ENCODE measurements around the gene PCBD2. TPM values are rescaled to one million over a fixed set of nuclear protein-coding genes. Genes with fewer than 3 reads are reported as not detected.
A peak's percentile ranks its signal among the peaks of the same experiment; 100 is the strongest.
"Not testable (repeated sequence)": the region's sequence is repeated elsewhere in the genome, so short reads cannot be mapped to it uniquely, and the experiment has no call there.

The PCBD2 gene
- total RNA-seq, 1 donor from 2014 or later = 15.9 TPM

DNA sequence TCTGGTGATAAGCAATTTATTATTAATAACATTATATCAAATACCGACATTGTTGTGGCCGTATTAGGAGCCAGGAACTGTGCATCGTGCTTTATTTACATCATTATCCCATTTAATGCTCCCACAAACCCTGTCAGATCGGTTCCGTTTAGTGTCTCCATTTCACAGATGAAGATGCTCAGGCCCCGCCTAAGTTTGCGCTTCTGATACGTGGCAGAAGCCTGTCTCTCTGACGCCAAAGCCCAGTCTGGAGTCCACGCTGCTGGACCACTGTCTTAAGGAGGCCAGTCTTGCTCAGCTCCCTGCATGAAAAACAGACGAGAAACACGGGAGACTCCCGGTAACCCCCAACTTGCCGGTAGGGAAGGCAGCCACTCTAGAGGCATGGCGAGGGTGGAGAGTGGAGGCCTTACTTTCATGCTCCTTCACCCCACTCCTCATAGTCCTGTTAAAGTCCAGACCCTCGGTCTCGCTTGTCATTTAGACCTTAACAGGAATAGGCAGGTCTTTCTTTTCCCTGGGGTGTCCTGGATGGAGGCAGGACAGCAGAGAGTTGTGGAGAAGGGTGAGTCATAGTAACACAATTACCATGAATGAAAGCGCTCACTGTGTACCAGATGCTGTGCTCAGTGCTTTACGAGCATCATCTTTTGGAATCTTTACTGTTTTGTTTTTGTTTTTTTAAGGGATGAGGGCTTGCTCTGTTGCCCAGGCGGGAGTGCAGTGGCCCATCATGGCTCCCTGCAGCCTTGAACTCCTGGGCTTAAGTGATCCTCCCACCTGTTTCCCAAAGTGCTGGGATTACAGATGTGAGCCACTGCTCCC, 29.9 kb upstream of the PCBD2 start:
- TF ChIP-seq, protein P1, sequence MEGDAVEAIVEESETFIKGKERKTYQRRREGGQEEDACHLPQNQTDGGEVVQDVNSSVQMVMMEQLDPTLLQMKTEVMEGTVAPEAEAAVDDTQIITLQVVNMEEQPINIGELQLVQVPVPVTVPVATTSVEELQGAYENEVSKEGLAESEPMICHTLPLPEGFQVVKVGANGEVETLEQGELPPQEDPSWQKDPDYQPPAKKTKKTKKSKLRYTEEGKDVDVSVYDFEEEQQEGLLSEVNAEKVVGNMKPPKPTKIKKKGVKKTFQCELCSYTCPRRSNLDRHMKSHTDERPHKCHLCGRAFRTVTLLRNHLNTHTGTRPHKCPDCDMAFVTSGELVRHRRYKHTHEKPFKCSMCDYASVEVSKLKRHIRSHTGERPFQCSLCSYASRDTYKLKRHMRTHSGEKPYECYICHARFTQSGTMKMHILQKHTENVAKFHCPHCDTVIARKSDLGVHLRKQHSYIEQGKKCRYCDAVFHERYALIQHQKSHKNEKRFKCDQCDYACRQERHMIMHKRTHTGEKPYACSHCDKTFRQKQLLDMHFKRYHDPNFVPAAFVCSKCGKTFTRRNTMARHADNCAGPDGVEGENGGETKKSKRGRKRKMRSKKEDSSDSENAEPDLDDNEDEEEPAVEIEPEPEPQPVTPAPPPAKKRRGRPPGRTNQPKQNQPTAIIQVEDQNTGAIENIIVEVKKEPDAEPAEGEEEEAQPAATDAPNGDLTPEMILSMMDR (IDR thresholded peaks at IDR 0.05; ENCODE audit: unreplicated experiment) = no peak
- H3K4me3 Mint-ChIP-seq = peak overlapping the region; percentile 94
- peaks cover 5% of the 10 kb centered on the region for H3K36me3 Mint-ChIP-seq
- H3K27me3 Mint-ChIP-seq (ENCODE audit: low read depth) = no peaks in the 10 kb centered on the region
- peaks cover 13% of the 10 kb centered on the region for H3K4me1 Mint-ChIP-seq
- DNase-seq (ENCODE audit: low spot score in 2 of 2, unreplicated experiment in 2 of 2) = peak in 1 of 2 experiments; percentile 43
- H3K27ac Mint-ChIP-seq = peak overlapping the region; percentile 97
- H3K9me3 Mint-ChIP-seq = no peaks in the 10 kb centered on the region

DNA sequence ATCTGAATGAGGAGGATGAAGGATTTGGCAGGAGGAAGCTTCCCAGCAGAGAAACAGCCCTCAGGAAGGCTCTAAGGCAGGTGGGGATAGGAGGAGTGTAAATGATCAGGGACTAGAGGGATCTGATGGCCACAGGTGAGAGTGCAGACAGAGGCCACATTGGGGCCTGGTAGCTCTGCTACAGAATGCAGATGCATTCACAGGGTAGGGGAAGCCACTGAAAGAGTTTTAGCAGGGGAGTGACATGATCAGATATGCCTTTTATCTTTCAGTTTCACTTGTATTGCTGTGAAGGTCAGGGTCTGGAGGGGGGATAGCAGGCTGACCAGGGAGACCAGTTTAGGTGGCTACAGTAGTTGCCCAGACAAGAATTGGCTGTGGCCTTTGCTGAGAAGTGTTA, 27.8 kb upstream of the PCBD2 start:
- no peaks in the 10 kb centered on the region for H3K27me3 Mint-ChIP-seq (ENCODE audit: low read depth)
- DNase-seq (ENCODE audit: low spot score in 2 of 2, unreplicated experiment in 2 of 2) = no peak
- no peaks in the 10 kb centered on the region for H3K9me3 Mint-ChIP-seq
- peaks cover 13% of the 10 kb centered on the region for H3K4me1 Mint-ChIP-seq
- H3K36me3 Mint-ChIP-seq = peaks cover 10% of the 10 kb centered on the region
- TF ChIP-seq, protein P1 (IDR thresholded peaks at IDR 0.05; ENCODE audit: unreplicated experiment) = no peak
- H3K4me3 Mint-ChIP-seq = no peak overlapping the region
- no peak overlapping the region for H3K27ac Mint-ChIP-seq

DNA sequence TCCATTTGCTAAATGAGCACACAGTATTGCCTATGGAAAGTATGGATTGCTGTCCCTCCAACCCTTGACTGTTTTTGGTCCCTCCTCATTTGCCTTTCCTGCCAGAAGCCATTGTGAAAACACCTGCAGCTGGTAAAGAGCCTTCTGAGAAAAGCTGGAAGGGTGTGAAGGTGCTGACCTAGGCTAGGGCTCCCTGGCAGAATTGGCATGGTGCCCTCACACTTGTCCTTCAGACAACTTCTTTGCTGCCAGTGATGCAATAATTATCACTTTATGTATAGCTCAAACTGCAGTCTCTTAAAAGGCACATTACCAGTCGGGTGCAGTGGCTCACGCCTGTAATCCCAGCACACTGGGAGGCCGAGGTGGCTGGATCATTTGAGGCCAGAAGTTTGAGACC, 26.5 kb upstream of the PCBD2 start:
- H3K27me3 Mint-ChIP-seq (ENCODE audit: low read depth) = no peaks in the 10 kb centered on the region
- no peak overlapping the region for H3K27ac Mint-ChIP-seq
- H3K9me3 Mint-ChIP-seq = no peaks in the 10 kb centered on the region
- TF ChIP-seq, protein P1 (IDR thresholded peaks at IDR 0.05; ENCODE audit: unreplicated experiment) = no peak
- no peak overlapping the region for H3K4me3 Mint-ChIP-seq
- peaks cover 13% of the 10 kb centered on the region for H3K36me3 Mint-ChIP-seq
- no peak for DNase-seq (ENCODE audit: low spot score in 2 of 2, unreplicated experiment in 2 of 2)
- H3K4me1 Mint-ChIP-seq = peaks cover 12% of the 10 kb centered on the region

DNA sequence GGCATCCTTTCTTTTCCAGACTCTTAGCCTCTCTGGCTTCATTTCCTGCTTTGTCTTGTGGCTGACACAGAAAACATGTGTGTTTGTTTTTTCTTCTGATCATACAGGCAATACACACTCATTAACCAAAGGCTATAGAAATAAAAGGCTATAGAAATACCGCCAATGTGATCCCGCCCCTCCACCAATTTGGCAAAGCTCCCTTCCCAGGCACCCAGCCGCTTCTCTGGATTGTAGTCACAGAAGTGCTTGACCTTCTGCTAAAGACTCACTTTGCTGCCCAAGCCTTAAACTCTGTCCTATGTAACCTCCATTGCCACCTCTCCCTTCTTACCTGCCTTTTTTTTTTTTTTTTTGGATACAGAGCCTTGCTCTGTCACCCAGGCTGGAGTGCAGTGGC, 25.5 kb upstream of the PCBD2 start:
- no peaks in the 10 kb centered on the region for H3K27me3 Mint-ChIP-seq (ENCODE audit: low read depth)
- TF ChIP-seq, protein P1 (IDR thresholded peaks at IDR 0.05; ENCODE audit: unreplicated experiment) = no peak
- no peak overlapping the region for H3K27ac Mint-ChIP-seq
- H3K9me3 Mint-ChIP-seq = no peaks in the 10 kb centered on the region
- peaks cover 10% of the 10 kb centered on the region for H3K4me1 Mint-ChIP-seq
- no peak overlapping the region for H3K4me3 Mint-ChIP-seq
- no peak for DNase-seq (ENCODE audit: low spot score in 2 of 2, unreplicated experiment in 2 of 2)
- H3K36me3 Mint-ChIP-seq = peaks cover 13% of the 10 kb centered on the region

DNA sequence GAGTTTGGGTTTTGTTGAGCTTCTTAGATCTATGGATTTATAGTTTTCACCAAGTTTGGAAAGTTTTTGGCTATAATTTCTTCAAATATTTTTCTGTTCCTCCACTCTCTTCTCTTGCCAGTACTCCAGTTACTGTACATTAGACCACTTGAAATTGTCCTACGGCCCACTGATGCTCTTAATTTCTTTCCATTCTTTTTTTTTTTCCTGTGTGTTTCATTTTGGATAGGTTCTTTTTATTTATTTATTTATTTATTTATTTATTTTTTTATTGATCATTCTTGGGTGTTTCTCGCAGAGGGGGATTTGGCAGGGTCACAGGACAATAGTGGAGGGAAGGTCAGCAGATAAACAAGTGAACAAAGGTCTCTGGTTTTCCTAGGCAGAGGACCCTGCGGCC, 24.0 kb upstream of the PCBD2 start:
- peaks cover 13% of the 10 kb centered on the region for H3K36me3 Mint-ChIP-seq
- H3K4me3 Mint-ChIP-seq; H3K4me1 Mint-ChIP-seq; H3K27me3 Mint-ChIP-seq (ENCODE audit: low read depth); H3K9me3 Mint-ChIP-seq; H3K27ac Mint-ChIP-seq; DNase-seq (ENCODE audit: low spot score in 2 of 2, unreplicated experiment in 2 of 2): not testable (repeated sequence)

DNA sequence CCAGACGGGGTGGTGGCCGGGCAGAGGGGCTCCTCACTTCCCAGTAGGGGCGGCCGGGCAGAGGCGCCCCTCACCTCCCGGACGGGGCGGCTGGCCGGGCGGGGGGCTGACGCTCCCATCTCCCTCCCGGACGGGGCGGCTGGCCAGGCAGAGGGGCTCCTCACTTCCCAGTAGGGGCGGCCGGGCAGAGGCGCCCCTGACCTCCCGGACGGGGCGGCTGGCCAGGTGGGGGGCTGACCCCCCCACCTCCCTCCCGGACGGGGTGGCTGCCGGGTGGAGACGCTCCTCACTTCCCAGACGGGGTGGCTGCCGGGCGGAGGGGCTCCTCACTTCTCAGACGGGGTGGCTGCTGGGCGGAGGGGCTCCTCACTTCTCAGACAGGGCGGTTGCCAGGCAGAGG, 23.2 kb upstream of the PCBD2 start:
- H3K27me3 Mint-ChIP-seq (ENCODE audit: low read depth); DNase-seq (ENCODE audit: low spot score in 2 of 2, unreplicated experiment in 2 of 2); H3K9me3 Mint-ChIP-seq; H3K4me1 Mint-ChIP-seq; H3K4me3 Mint-ChIP-seq; H3K27ac Mint-ChIP-seq: not testable (repeated sequence)
- H3K36me3 Mint-ChIP-seq = peaks cover 13% of the 10 kb centered on the region

Measured in mesothelial cell of epicardium (in vitro differentiated cells).